K562 (cell line): ENCODE measurements around the gene SFI1. TPM values are rescaled to one million over a fixed set of nuclear protein-coding genes. Genes with fewer than 3 reads are reported as not detected.

ENCODE experiments used
- ATAC-seq: fragments of 200-7000 bp; cut with Tn5 transposase; 3 replicates; pipeline ENCODE4 v1.9.1; 2020; ENCODE audit warnings: moderate library complexity
- BruUV-seq: library from RNA; stranded (reverse); fragments of 400-500 nt; replicated peaks from 2 replicates; lab custom pipeline; 2021; lab: Mats Ljungman, UMichigan
- CTCF ChIA-PET: fragments of 300-600 bp; formaldehyde crosslinking; extraction: SDS; loops from one replicate; lab custom pipeline; 2021; ENCODE audit warnings: low intra/inter-chr PET ratio; lab: Yijun Ruan, JAX
- POLR2A ChIA-PET: fragments of 300-600, 350-650 bp; sonication (Branson Sonifier 250); formaldehyde crosslinking; extraction: SDS; loops from one replicate; lab custom pipeline; 2021; ENCODE audit warnings: antibody characterized with exemption, inconsistent platforms; lab: Yijun Ruan, JAX
- DNase-seq, 4 experiments: peaks; one replicate each; pipeline versions ENCODE4 v3.0.0 to v3.0.0-alpha.2; 2011 to 2018; ENCODE audit warnings: low spot score in 3 of 4, mixed read lengths in 3 of 4; ENCODE audit errors: extremely low read depth in 1 of 4
- FAIRE-seq: peaks from 2 replicates; lab custom pipeline; 2011; peaks lifted over from hg19 to GRCh38; lab: Jason Lieb, UNC
- H2AFZ ChIP-seq: 2 replicates; pipeline ENCODE4 v1.6.0; 2011; ENCODE audit warnings: low read depth, low read length, control low read depth, inconsistent platforms
- H3K27ac ChIP-seq: fragments of 200-600 bp; 3 replicates; pipeline ENCODE4 v1.8.0; 2011; ENCODE audit warnings: low read depth, mild to moderate bottlenecking, control low read depth, inconsistent platforms, low read length, moderate library complexity, mixed read lengths; ENCODE audit errors: extremely low read depth
- H3K27me3 ChIP-seq, 2 experiments: fragments of 300-600 bp in 1 of 2; 2 replicates in 1 of 2; 3 replicates in 1 of 2; pipeline versions ENCODE4 v1.6.0 to v1.8.0; 2011; ENCODE audit warnings: inconsistent platforms in 2 of 2, low read length in 2 of 2, mild to moderate bottlenecking in 1 of 2, mixed read lengths in 1 of 2, moderate library complexity in 1 of 2; ENCODE audit not compliant: control insufficient read depth in 2 of 2, insufficient read depth in 2 of 2
- H3K36me3 ChIP-seq: fragments of 300-600 bp; 3 replicates; pipeline ENCODE4 v1.8.0; 2011; ENCODE audit warnings: mild to moderate bottlenecking, low read length, inconsistent platforms; ENCODE audit not compliant: control insufficient read depth, insufficient read depth
- H3K4me1 ChIP-seq, 2 experiments: fragments of 200-600 bp in 1 of 2; replicated peaks in 1 of 2; 2 replicates in 1 of 2; 3 replicates in 1 of 2; pipeline versions ENCODE4 v1.5.1 to v1.8.0; 2011; ENCODE audit warnings: inconsistent platforms in 2 of 2, low read length in 2 of 2, mild to moderate bottlenecking in 1 of 2, mixed read lengths in 1 of 2, moderate library complexity in 1 of 2; ENCODE audit not compliant: control insufficient read depth in 2 of 2, insufficient read depth in 2 of 2
- H3K4me2 ChIP-seq: 2 replicates; pipeline ENCODE4 v1.6.1; 2011; ENCODE audit warnings: low read length, control low read depth, inconsistent platforms, mixed read lengths; ENCODE audit not compliant: insufficient read depth
- H3K4me3 ChIP-seq: fragments of 200-600 bp; sonication (generic), shearing (Covaris generic); 2 replicates; pipeline ENCODE4 v1.5.1; 2016; ENCODE audit warnings: control low read depth, inconsistent platforms
- H3K79me2 ChIP-seq: fragments of 200-600 bp; 3 replicates; pipeline ENCODE4 v1.8.0; 2011; ENCODE audit warnings: low read length, inconsistent platforms; ENCODE audit not compliant: control insufficient read depth, insufficient read depth
- H3K9ac ChIP-seq, 2 experiments: 2 replicates each; pipeline versions ENCODE4 v1.6.0 to v1.6.1; 2011; ENCODE audit warnings: low read depth in 2 of 2, low read length in 2 of 2, control low read depth in 1 of 2, inconsistent platforms in 1 of 2, mild to moderate bottlenecking in 1 of 2, mixed read lengths in 1 of 2; ENCODE audit not compliant: insufficient read depth in 1 of 2
- H3K9me1 ChIP-seq: one replicate; pipeline ENCODE4 v1.6.0; 2011; ENCODE audit warnings: inconsistent platforms, mild to moderate bottlenecking, low read length, moderate library complexity; ENCODE audit not compliant: control insufficient read depth, insufficient read depth
- H3K9me3 ChIP-seq: replicated peaks from 2 replicates; pipeline ENCODE4 v1.5.1; 2011; ENCODE audit warnings: low read depth, low read length, inconsistent platforms; ENCODE audit not compliant: control insufficient read depth, insufficient read depth
- H4K20me1 ChIP-seq: replicated peaks from 2 replicates; pipeline ENCODE4 v1.6.1; 2011; ENCODE audit warnings: low read length, inconsistent platforms, mixed read lengths; ENCODE audit not compliant: control insufficient read depth, insufficient read depth
- ATF2 ChIP-seq: sonication (generic); formaldehyde crosslinking; IDR thresholded peaks from 2 replicates; pipeline ENCODE4 v1.8.1; 2022; ENCODE audit warnings: missing genetic modification reagents
- ATF7 ChIP-seq: fragments of 450-650 bp; IDR thresholded peaks from 2 replicates; pipeline ENCODE4 v1.7.1; 2014; ENCODE audit warnings: mild to moderate bottlenecking, moderate library complexity
- ETS2 ChIP-seq: IDR thresholded peaks from 2 replicates; pipeline ENCODE4 v1.6.1; 2016; ENCODE audit warnings: borderline replicate concordance, missing genetic modification characterization, mild to moderate bottlenecking, moderate library complexity, missing compliant biosample characterization; ENCODE audit not compliant: poor library complexity, severe bottlenecking
- FIP1L1 ChIP-seq: fragments of 200-400 bp; formaldehyde crosslinking; IDR thresholded peaks from 2 replicates; pipeline ENCODE4 v1.6.1; 2018; ENCODE audit warnings: mild to moderate bottlenecking, low read depth, low read length; ENCODE audit not compliant: poor library complexity, severe bottlenecking
- GTF2F1 ChIP-seq: IDR thresholded peaks from 2 replicates; pipeline ENCODE4 v1.6.1; 2011; ENCODE audit warnings: low read depth, low read length, improper control_type of control experiment
- HMBOX1 ChIP-seq: sonication (generic); IDR thresholded peaks from 2 replicates; pipeline ENCODE4 v1.6.1; 2016
- MITF ChIP-seq: IDR thresholded peaks from 2 replicates; pipeline ENCODE4 v1.6.1; 2014; ENCODE audit warnings: antibody characterized with exemption
- MXD1 ChIP-seq: fragments of 250-450 bp; sonication (Bioruptor Pico); IDR thresholded peaks from 2 replicates; pipeline ENCODE4 v1.8.0; 2021; ENCODE audit warnings: borderline replicate concordance, mild to moderate bottlenecking, moderate library complexity; ENCODE audit not compliant: poor library complexity, severe bottlenecking
- PATZ1 ChIP-seq: fragments of 250-450 bp; sonication (Bioruptor Pico); IDR thresholded peaks from 2 replicates; pipeline ENCODE4 v1.5.0; 2020; ENCODE audit warnings: mild to moderate bottlenecking, borderline replicate concordance
- PHF20 ChIP-seq: fragments of 450-650 bp; IDR thresholded peaks from 2 replicates; pipeline ENCODE4 v1.6.1; 2018; ENCODE audit not compliant: partially characterized antibody
- RAD21 ChIP-seq, 2 experiments: fragments of 250-450 bp in 1 of 2; fragments of 450-650 bp in 1 of 2; sonication (Bioruptor Pico) in 1 of 2; formaldehyde crosslinking in 1 of 2; IDR thresholded peaks in 1 of 2; conservative IDR thresholded peaks in 1 of 2; 2 replicates each; pipeline versions ENCODE4 v1.4.0 to v1.8.0; 2020 to 2022; ENCODE audit warnings: mild to moderate bottlenecking in 2 of 2, moderate library complexity in 1 of 2
- SIRT6 ChIP-seq: IDR thresholded peaks from one replicate; pipeline ENCODE4 v1.6.1; 2012; ENCODE audit warnings: low read depth, mild to moderate bottlenecking, control low read depth, inconsistent platforms, low read length, moderate library complexity
- STAT5A ChIP-seq: IDR thresholded peaks from 2 replicates; pipeline ENCODE4 v1.6.1; 2012; ENCODE audit warnings: low read length, inconsistent platforms, borderline replicate concordance
- TOE1 ChIP-seq, 2 experiments: fragments of 450-650 bp in 1 of 2; sonication (generic) in 1 of 2; formaldehyde crosslinking in 1 of 2; IDR thresholded peaks; 2 replicates each; pipeline versions ENCODE4 v1.7.1 to v1.8.0; 2016 to 2022; ENCODE audit warnings: borderline replicate concordance in 2 of 2, mild to moderate bottlenecking in 2 of 2, antibody characterized with exemption in 1 of 2, inconsistent platforms in 1 of 2, low read depth in 1 of 2, missing genetic modification reagents in 1 of 2, moderate library complexity in 1 of 2
- ZNF311 ChIP-seq: fragments of 250-450 bp; sonication (Bioruptor Pico); IDR thresholded peaks from 2 replicates; pipeline ENCODE4 v1.4.0; 2020; ENCODE audit warnings: mild to moderate bottlenecking, moderate library complexity
- WGBS: fragments of 100-300 bp; shearing (Covaris generic); methylation state at CpG from one replicate; pipeline ENCODE4 v1.1.6; 2016; ENCODE audit warnings: low coverage, mixed read lengths; ENCODE audit not compliant: insufficient coverage; ENCODE audit errors: missing lambda C conversion rate; 5-methylcytosine and 5-hydroxymethylcytosine counted together
- in situ Hi-C: fragments of 300-500 bp; cut with MboI; formaldehyde crosslinking; loops from 4 replicates; pipeline ENCODE4 v1.15.0; 2018; ENCODE audit warnings: inconsistent platforms, mixed read lengths
- intact Hi-C: fragments of 100-400 bp; cut with micrococcal nuclease; formaldehyde crosslinking; loops from 2 replicates; pipeline ENCODE4 v1.14.2; 2022
- polyA plus RNA-seq, 8 experiments: library from polyadenylated mRNA; depleted of rRNA in 4 of 8; stranded (reverse) in 5 of 8; unstranded in 3 of 8; fragments of >200 nt; fragmentation: Nextera tagmentation in 2 of 8; fragmentation: Illumina TruSeq in 1 of 8; extraction: Ambion mirVana in 2 of 8; extraction: Trizol in 1 of 8; gene quantifications; 2 replicates each; pipeline versions ENCODE4 v1.2.1 to v1.2.3, GENCODE V29; 2011 to 2014; ENCODE audit warnings: inconsistent platforms in 1 of 8, missing spikeins in 1 of 8
- total RNA-seq, 7 experiments: library from RNA; depleted of rRNA in 6 of 7; stranded (reverse); fragments of >200 nt in 6 of 7; fragmentation: Illumina TruSeq in 2 of 7; extraction: Trizol in 2 of 7; gene quantifications; 2 replicates each; pipeline versions ENCODE4 v1.2.1 to v1.2.3, GENCODE V29; 2011 to 2021; ENCODE audit warnings: low replicate concordance in 1 of 7

SFI1 gene
- total and polyA plus RNA-seq, 9 of the 15 experiments (the other 6 are each of a cell fraction or from before 2014, with no cell fraction given) = 3.0 to 25.6 (median 14.1) TPM

GRCh38 chr22:31577711-31578110, 81.4 kb downstream of the SFI1 start:
- DNase-seq (no peak), FAIRE-seq (no peak), ATAC-seq (no peak)
- H3K79me2 ChIP-seq = no peaks in the 10 kb centered on the region
- intact Hi-C loops (no loop called here), in situ Hi-C loops (no loop called here)
- POLR2A ChIA-PET = interaction anchor here (0.5 kb wide), 1 partner anchor 488 kb away, joined by 3 read pairs; no protein-coding TSS in a partner anchor
- H3K9me1 ChIP-seq = no peaks in the 10 kb centered on the region
- WGBS = 76% methylated on average over 5 of the region's 5 CpGs
- H3K4me1 ChIP-seq = no peaks in the 10 kb centered on the region
- H3K27ac ChIP-seq = no peak overlapping the region
- H3K27me3 ChIP-seq = no peaks in the 10 kb centered on the region
- H3K4me2 ChIP-seq = no peak overlapping the region
- H2AFZ ChIP-seq = no peak overlapping the region
- H3K9me3 ChIP-seq = no peaks in the 10 kb centered on the region
- TF ChIP-seq MITF = no peak
- no peak for TF ChIP-seq FIP1L1
- no peak for TF ChIP-seq SIRT6
- no peak for TF ChIP-seq ZNF311 (CRISPR knock-in tag)
- no peak for TF ChIP-seq GTF2F1
- no peak for TF ChIP-seq ETS2 (tag)
- TF ChIP-seq ATF2 (CRISPR knock-in tag) = no peak
- TF ChIP-seq PATZ1 (CRISPR knock-in tag) = no peak
- no peak for TF ChIP-seq TOE1 (IDR thresholded peaks at IDR 0.05; ENCODE audit: borderline replicate concordance)
- no peak for TF ChIP-seq TOE1 (CRISPR knock-in tag; IDR thresholded peaks at IDR 0.05; ENCODE audit: borderline replicate concordance, low read depth)
- no peak for TF ChIP-seq ATF7
- no peak for TF ChIP-seq PHF20
- no peak for TF ChIP-seq MXD1
- TF ChIP-seq HMBOX1 = no peak
- TF ChIP-seq STAT5A = no peak
- no peak for TF ChIP-seq RAD21 (CRISPR knock-in tag; conservative IDR thresholded peaks at IDR 0.05 in 1 of 2, IDR thresholded peaks at IDR 0.05 in 1 of 2)
- no TSS peak for BruUV-seq
- no peak overlapping the region for H3K4me3 ChIP-seq
- H4K20me1 ChIP-seq = no peaks in the 10 kb centered on the region
- peaks cover 27% of the 10 kb centered on the region for H3K36me3 ChIP-seq
- CTCF ChIA-PET = no interaction called here
- no peak overlapping the region for H3K9ac ChIP-seq
